Endometrium (tissue), 2 donors: ENCODE results near the gene MYMK.
"Not testable (repeated sequence)": the region's sequence is repeated elsewhere in the genome, so short reads cannot be mapped to it uniquely, and the experiment has no call there.

Source experiments
- FAIRE-seq: peaks from 2 replicates; lab custom pipeline; 2012; peaks lifted over from hg19 to GRCh38; lab: Jason Lieb, UNC
- donor health status: control.
- donor health status: control.

MYMK gene

DNA sequence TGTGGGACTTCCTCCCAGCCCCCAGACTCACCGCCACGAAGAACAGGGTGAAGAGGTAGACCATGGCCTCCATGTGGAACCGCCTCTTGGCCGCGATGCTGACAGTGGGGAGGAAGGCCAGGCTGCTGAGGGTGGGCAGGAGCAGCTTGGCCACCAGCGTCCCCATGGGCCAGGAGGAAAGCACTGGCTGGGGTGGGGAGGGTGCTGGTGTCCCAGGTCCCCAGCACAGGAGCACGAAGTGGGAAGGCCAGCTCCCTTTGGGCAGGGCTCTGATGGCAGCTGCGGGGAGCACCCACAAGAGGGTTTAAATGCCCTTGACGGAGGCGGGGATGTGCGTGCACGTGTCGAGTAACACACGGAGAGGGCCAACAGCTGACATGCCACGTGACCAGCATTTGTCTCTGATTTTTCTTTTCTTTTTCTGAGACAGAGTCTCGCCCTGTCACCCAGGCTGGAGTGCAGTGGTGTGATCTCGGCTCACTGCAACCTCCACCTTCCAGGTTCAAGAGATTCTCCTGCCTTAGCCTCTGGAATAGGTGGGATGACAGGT, at the start of gene MYMK:
MYMK (minus strand) TSS at position 281 of the 550 bp plus-strand sequence; CDS start at position 166, 115 bp downstream.
- FAIRE-seq, result no peak

DNA sequence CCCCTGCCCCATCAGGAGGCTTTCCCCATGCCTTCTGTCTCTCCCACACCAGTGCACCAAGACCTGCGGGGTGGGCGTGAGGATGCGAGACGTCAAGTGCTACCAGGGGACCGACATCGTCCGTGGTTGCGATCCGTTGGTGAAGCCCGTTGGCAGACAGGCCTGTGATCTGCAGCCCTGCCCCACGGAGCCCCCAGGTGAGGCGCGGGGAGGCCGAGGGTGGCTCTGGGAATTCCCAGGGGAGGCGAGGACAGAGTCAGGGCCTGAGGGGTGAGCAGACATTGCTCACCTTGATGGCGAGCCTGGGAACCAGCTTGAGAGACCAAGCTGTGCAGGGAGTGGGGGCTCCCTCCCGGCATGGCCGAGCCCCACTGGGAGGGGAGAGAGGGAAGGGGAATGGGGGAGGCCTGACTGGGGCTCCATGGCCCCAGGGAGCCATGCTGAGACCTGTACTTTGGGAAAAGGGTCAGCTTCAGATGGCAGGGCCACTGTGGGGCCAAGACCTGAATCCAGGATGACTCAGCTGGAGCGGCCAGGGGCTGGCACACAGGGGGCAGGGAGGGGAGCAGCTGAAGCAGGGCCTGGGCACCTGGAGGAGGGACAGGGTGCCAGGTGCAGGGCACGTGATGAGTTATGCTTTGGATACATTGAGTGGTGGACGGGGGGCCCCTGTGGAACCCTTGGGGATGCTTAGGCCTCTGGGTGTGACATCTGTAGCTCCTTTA, 49.2 kb upstream of the MYMK start:
- FAIRE-seq, result no peak

DNA sequence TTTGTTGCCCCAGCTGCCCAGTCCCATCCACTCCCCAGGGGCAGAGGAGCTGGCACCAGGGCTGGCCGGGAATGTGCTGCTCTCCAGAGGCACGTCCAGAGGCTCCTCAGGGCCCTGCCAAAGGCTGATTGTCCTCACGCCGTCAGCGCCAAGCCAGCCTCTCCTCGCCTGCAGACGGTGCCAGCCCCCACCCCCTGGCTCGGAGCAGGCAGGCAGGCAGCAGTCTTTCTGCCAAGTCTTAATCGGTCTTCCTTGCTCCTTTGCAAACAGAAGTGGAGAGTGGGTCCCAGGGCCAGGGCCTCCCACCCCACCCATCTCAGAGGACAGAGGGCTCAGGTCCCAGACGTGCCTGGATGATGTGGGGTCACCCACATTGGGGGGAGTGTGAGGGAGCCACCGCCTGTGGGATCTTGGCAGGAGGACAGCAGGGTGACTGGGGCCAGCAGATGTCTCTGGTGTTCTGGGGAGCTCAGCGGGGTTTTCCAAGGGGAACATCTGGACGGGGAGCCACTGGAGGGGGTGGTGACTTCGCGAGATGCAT, 48.1 kb upstream of the MYMK start:
- FAIRE-seq, result no peak

DNA sequence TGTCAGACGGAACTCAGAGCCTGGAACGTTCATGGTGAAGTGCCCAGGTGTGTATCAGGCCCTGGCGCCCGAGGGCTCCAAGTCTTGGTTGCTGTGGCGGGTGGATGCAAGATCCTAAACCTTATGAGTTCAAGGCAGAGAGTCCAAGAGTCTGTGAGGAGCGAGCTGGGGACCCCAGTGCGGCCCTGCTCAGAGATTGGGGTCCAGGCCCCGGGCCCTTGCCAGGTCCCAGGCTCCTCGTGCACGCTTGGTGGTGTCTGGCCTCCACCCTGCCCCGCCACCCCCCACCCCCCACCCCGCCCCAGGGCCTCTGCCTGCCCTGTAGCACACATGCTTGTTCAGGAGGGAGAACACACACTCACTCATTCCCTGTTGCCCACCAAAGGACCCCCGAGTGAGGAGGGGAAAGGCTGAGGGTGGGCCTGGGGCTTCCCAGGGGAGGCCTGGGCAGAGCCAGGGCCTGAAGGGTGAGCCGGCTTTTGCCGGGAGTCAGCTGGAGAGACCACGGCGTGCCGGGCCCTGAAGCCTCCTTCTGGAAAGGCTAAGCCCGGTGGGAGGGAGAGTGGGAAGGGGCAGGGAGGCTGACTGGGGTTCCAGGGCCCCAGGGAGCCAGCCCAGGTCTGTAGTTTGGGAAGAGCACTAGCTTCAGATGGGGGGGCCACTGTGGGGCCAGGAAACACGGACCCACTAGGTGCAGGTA, 47.3 kb upstream of the MYMK start:
- FAIRE-seq, result no peak

- FAIRE-seq, result no peak
Observed at GRCh38 chr9:133571391-133571890, 46.7 kb upstream of the MYMK start.

DNA sequence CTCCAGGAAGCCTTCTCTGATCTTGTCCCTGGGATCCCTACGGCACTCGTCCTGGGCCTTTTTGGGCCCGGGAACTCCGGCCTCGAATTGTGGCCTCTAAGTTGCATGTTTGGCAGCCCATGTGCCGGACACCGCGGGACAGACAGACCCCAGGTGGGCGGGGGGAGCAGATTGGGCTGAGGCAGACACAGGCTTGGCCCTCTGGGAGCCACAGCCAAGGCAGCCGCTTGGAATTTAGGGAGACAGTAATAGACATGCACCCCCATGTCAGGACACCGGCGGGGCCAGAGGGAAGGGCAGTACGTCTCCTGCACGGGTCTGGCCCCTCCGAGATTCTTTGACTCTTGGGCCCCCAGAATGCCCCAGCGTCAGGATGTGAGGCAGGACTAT, 45.9 kb upstream of the MYMK start:
- no peak for FAIRE-seq

- no peak for FAIRE-seq
Observed at GRCh38 chr9:133569891-133570690, 45.3 kb upstream of the MYMK start.

- FAIRE-seq, result no peak
Observed at GRCh38 chr9:133569121-133569785, 44.5 kb upstream of the MYMK start.

- FAIRE-seq, result no peak
Observed at GRCh38 chr9:133568186-133568585, 43.4 kb upstream of the MYMK start.

DNA sequence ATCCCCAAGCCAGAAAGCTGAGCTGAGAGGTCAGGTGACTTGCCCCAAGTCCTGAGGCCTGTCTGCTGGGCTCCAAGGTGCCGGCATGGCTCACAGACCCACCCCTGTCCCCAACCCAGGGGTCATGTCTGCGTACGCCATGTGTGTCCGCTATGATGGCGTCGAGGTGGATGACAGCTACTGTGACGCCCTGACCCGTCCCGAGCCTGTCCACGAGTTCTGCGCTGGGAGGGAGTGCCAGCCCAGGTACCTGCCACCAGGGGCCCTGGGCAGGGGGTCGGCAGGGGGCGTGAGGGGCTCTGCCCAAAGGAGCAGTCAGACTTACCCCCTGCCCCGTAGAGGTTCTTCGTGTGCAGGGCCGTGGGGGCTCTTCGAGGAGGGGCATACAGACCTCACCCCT, 42.1 kb upstream of the MYMK start:
- no peak for FAIRE-seq

DNA sequence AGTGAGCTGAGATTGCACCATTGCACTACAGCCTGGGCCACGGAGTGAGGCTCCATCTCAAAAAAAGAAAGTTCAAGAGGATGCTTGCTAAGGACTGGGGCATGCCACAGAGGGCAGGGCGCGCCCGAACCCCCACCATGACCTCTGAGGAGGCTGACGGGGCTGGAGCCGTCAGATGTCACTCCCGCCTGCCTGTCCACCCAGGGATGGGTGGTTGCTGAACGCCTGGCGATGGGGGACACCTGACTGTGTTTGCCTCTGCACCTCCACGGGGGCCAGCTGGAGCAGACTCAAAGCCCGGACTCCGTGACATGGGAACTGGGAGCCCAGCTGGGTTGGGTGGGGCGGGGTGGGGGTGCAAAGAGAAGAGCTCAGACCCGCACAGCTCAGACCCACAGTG, 41.6 kb upstream of the MYMK start:
- FAIRE-seq, result no peak

DNA sequence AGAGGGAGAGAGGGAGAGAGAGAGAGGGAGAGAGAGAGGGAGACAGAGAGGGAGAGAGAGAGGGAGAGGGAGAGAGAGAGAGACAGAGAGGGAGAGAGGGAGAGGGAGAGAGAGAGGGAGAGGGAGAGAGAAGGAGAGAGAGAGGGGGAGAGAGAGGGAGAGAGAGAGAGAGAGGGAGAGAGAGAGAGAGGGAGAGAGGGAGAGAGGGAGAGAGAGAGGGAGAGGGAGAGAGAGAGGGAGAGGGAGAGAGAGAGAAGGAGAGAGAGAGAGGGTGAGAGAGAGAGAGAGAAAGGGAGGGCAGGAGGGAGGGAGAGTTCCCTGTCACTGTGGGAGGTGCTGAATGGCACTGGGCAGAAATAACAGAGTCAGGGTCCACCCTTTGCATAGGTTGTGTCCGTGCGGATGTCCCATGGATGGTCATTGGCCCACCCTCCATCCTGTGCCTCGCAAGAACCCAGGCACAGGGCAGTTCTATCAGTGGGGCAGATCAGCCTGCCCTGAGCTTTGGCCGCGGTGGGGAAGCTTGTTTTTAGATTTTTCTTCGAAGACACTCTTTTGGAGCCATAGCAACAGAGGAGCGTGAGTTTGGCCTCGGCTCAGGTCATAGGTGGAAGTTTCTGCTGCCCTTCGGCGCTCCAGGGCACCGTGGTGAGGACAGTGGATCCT, 39.8 kb upstream of the MYMK start:
- FAIRE-seq, result no peak

- FAIRE-seq, result not testable (repeated sequence)
Observed at GRCh38 chr9:133563814-133564213, 39.1 kb upstream of the MYMK start.

- FAIRE-seq, result no peak
Observed at GRCh38 chr9:133563291-133563796, 38.6 kb upstream of the MYMK start.

- no peak for FAIRE-seq
Observed at GRCh38 chr9:133562611-133563290, 38.0 kb upstream of the MYMK start.

DNA sequence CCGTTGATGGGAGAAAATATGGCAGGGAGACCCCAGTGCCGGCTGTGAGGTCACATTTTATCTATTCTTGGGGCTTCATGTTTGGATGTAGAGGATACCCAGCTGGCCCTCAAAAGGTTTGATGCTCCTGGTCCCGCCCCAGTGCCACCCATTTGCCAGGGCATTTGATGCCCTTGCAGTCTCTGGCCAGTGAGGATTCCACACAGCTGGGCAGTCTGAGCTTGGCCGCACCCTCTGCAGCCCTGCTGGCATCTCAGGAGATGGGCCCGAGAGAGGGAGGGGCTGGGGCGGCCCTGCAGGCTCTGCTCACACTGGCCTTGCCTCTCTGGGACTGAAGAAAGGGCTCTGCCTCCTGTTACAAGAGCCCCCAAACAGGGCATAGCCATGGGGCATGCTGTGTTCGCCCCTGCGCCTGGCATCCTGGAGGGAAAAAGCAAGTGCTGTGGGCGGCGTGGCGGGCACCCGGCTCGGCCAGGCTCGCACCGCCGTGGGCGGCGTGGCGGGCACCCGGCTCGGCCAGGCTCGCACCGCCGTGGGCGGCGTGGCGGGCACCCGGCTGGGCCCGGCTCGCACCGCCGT, 37.3 kb upstream of the MYMK start:
- FAIRE-seq, result no peak

DNA sequence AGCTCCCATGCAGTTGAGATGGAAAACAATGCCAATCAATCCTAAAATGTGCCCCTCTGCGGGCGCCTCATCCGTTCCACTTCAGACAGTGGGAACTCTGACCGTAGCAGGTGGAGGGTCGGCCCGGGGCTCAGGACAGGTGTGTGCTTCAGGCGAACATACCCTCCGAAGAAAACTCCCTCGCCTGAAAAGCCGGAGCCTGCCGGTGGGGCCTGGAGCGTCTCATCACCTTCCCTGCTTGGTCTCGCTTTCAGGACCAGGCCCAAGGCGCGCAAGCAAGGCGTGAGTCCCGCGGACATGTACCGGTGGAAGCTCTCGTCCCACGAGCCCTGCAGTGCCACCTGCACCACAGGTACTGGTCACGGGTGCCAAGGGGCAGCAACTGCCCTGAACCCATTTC, 36.2 kb upstream of the MYMK start:
- no peak for FAIRE-seq

- FAIRE-seq, result no peak
Observed at GRCh38 chr9:133560311-133560710, 35.6 kb upstream of the MYMK start.

- no peak for FAIRE-seq
Observed at GRCh38 chr9:133558191-133559126, 33.7 kb upstream of the MYMK start.
